Islet precursor cell (in vitro differentiated cells): Measurements from ENCODE around the gene NUP98.

ENCODE experiments used
- DNase-seq: peaks from one replicate; pipeline ENCODE4 v3.0.0-alpha.2; 2018

The NUP98 gene

GRCh38 chr11:3723014-3723708 is 74.2 kb downstream of the NUP98 start:
- DNase-seq = no peak

- no peak for DNase-seq
These were observed 75.3 kb downstream of the NUP98 start for GRCh38 chr11:3722100-3722499.

- no peak for DNase-seq
These were observed 76.4 kb downstream of the NUP98 start for GRCh38 chr11:3720997-3721396.

- no peak for DNase-seq
These were observed 85.1 kb downstream of the NUP98 start for GRCh38 chr11:3712274-3712673.

- no peak for DNase-seq
These were observed 86.7 kb downstream of the NUP98 start for GRCh38 chr11:3710485-3711259.

GRCh38 chr11:3709977-3710376 is 87.4 kb downstream of the NUP98 start:
- DNase-seq = no peak

GRCh38 chr11:3707176-3707575 is 90.2 kb downstream of the NUP98 start:
- DNase-seq = no peak

- DNase-seq = no peak
These were observed 94.0 kb downstream of the NUP98 start for GRCh38 chr11:3703383-3703782.

GRCh38 chr11:3700910-3701309 is 96.4 kb downstream of the NUP98 start:
- no peak for DNase-seq

- no peak for DNase-seq
These were observed 96.9 kb downstream of the NUP98 start for GRCh38 chr11:3700410-3700809.

- no peak for DNase-seq
These were observed 110.6 kb downstream of the NUP98 start for GRCh38 chr11:3686751-3687150.

GRCh38 chr11:3685923-3686322 is 111.4 kb downstream of the NUP98 start:
- DNase-seq = no peak

- DNase-seq = no peak
These were observed 112.6 kb downstream of the NUP98 start for GRCh38 chr11:3684819-3685172.

- no peak for DNase-seq
These were observed 113.1 kb downstream of the NUP98 start for GRCh38 chr11:3684129-3684818.

GRCh38 chr11:3683039-3683438 is 114.3 kb downstream of the NUP98 start:
- DNase-seq = no peak

GRCh38 chr11:3679077-3679476 is 118.3 kb downstream of the NUP98 start:
- no peak for DNase-seq

GRCh38 chr11:3675971-3676370 is 121.4 kb downstream of the NUP98 start:
- DNase-seq = no peak

GRCh38 chr11:3674189-3674588 is 123.2 kb downstream of the NUP98 start:
- DNase-seq = peak; percentile 89

GRCh38 chr11:3671334-3672254 is 125.8 kb downstream of the NUP98 start, which contains the start of gene CHRNA10:
Gene CHRNA10, minus strand, starts transcription at chr11:3671384. Its CDS starts 72 bp downstream, at chr11:3671312.
- no peak for DNase-seq

- DNase-seq = peak; percentile 39
These were observed 127.6 kb downstream of the NUP98 start for GRCh38 chr11:3669742-3670183.

GRCh38 chr11:3669128-3669527 is 128.2 kb downstream of the NUP98 start:
- DNase-seq = peak; percentile 37
